GM12864 (cell line): ENCODE measurements around the gene ZNF837.

Experiments used
- DNase-seq: peaks from one replicate; pipeline ENCODE4 v3.0.0-alpha.2; 2011; ENCODE audit warnings: low read depth
- H3K4me3 ChIP-seq: 2 replicates; pipeline ENCODE4 v1.5.1; 2011; ENCODE audit warnings: mild to moderate bottlenecking, low read depth, low read length, control low read depth
- TF ChIP-seq, protein P1 (sequence below): IDR thresholded peaks from 2 replicates; pipeline ENCODE4 v1.5.1; 2011; ENCODE audit warnings: low read depth, mild to moderate bottlenecking, moderate library complexity, low read length, control low read depth, inconsistent platforms; ENCODE audit errors: missing control alignments

The ZNF837 gene

GRCh38 chr19:58326501-58326913 is 54.3 kb downstream of the ZNF837 start:
- TF ChIP-seq, protein P1, sequence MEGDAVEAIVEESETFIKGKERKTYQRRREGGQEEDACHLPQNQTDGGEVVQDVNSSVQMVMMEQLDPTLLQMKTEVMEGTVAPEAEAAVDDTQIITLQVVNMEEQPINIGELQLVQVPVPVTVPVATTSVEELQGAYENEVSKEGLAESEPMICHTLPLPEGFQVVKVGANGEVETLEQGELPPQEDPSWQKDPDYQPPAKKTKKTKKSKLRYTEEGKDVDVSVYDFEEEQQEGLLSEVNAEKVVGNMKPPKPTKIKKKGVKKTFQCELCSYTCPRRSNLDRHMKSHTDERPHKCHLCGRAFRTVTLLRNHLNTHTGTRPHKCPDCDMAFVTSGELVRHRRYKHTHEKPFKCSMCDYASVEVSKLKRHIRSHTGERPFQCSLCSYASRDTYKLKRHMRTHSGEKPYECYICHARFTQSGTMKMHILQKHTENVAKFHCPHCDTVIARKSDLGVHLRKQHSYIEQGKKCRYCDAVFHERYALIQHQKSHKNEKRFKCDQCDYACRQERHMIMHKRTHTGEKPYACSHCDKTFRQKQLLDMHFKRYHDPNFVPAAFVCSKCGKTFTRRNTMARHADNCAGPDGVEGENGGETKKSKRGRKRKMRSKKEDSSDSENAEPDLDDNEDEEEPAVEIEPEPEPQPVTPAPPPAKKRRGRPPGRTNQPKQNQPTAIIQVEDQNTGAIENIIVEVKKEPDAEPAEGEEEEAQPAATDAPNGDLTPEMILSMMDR: no peak
- peak overlapping the region; percentile 92 for H3K4me3 ChIP-seq
- no peak for DNase-seq

DNA sequence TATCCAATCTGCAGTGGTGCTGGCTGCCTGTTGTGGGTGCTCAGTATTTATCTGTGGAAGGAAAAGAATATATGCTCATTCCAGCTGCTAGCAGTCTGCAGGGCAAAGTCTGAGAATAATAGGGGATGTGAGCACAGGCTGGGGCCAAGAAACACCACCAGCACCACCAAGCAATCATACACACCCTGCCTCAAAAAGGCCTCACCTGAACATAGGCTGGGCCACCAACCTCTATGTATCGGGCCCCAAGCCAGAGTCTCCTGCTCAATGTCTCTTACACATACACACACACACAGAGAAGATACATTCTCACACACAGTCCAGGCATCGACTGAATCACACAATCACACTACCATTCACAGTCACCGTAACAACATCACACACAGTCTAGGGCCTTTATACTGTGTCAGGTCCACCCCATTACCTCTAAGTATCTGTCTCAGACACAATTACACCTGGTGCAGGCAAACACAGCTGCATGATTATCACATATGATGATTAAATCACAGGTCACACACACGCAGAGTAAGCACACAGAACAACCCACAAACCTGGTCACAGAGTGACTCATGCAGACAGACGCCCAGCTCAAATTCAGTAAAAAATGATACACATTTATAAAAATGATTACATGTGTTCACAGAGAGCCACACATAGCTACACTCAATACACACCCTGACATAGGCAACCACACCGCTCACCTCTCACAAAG is 55.4 kb downstream of the ZNF837 start:
- H3K4me3 ChIP-seq: peak overlapping the region; percentile 92; the same call in 1 of the 2 replicates
- no peak for DNase-seq
- TF ChIP-seq, protein P1: no peak

DNA sequence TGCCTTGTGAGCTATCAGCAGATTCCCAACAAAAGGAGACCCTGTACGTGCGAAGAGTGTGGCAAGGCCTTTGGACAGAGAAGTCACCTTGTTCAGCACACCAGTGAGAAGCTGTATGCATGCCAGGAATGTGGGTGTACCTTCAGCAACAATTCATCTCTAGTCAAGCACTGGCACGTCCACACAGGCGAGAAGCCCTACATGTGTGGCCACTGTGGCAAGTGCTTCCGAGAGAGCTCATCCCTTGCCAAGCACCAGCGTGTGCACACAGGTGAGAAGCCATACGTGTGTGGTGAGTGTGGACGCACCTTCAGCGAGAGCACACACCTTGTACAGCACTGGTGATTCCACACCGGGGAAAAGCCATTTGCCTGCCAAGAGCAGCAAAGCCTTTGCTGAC is 61.6 kb downstream of the ZNF837 start:
- DNase-seq: no peak
- TF ChIP-seq, protein P1: no peak
- H3K4me3 ChIP-seq: no peak overlapping the region

- TF ChIP-seq, protein P1: no peak
- H3K4me3 ChIP-seq: no peak overlapping the region
- no peak for DNase-seq
These were observed 62.5 kb downstream of the ZNF837 start for GRCh38 chr19:58318297-58318696.
